ENCODE data around the gene PAMR1. TPM values are rescaled to one million over a fixed set of nuclear protein-coding genes. Genes with fewer than 3 reads are reported as not detected.
A peak's percentile ranks its signal among the peaks of the same experiment; 100 is the strongest.

PAMR1 gene
- total RNA-seq, 4 donors from 2014 or later: 4.0 to 14.5 (median 7.4) TPM

GRCh38 chr11:35494957-35495490 is 30.4 kb downstream of the PAMR1 start:
- Histone ChIP-seq H3K27ac (replicated peaks in 1 of 4) (no peak overlapping the region), H3K9me3 (no peaks in the 10 kb centered on the region), H3K4me1 (peaks cover 0 to 9% (median 8%) of the 10 kb centered on the region in 4 donors), H3K27me3 (no peaks in the 10 kb centered on the region), H3K4me3 (no peak overlapping the region), H3K36me3 (no peaks in the 10 kb centered on the region)
- DNase-seq (ENCODE audit: extremely low spot score): no peak
- 96% methylated on average over 5 of the region's 5 CpGs for WGBS
- TF ChIP-seq CTCF (IDR thresholded peaks at IDR 0.05): no peak
- no peak for TF ChIP-seq POLR2A (IDR thresholded peaks at IDR 0.05; ENCODE audit: low read depth)
- TF ChIP-seq POLR2AphosphoS5 (IDR thresholded peaks at IDR 0.05): no peak
- TF ChIP-seq EP300 (IDR thresholded peaks at IDR 0.05): no peak
- intact Hi-C loops (cut with DNase I): no loop called here

GRCh38 chr11:35491231-35491871 is 34.1 kb downstream of the PAMR1 start:
- DNase-seq (ENCODE audit: extremely low spot score): no peak
- 49% methylated on average over 4 of the region's 4 CpGs for WGBS
- intact Hi-C loops (cut with DNase I): no loop called here

GRCh38 chr11:35488117-35488516 is 37.3 kb downstream of the PAMR1 start:
- no peak overlapping the region for H3K27ac ChIP-seq (replicated peaks in 1 of 4)
- intact Hi-C loops (cut with DNase I): no loop called here
- WGBS: 64% methylated on average over 1 of the region's 1 CpG
- no peak for TF ChIP-seq POLR2AphosphoS5 (IDR thresholded peaks at IDR 0.05)
- no peak for TF ChIP-seq EP300 (IDR thresholded peaks at IDR 0.05)
- TF ChIP-seq CTCF (IDR thresholded peaks at IDR 0.05): no peak
- TF ChIP-seq POLR2A (IDR thresholded peaks at IDR 0.05; ENCODE audit: low read depth): no peak
- DNase-seq (ENCODE audit: extremely low spot score): no peak
- no peaks in the 10 kb centered on the region for H3K27me3 ChIP-seq
- no peak overlapping the region for H3K4me3 ChIP-seq
- H3K9me3 ChIP-seq: peaks cover 0 to 3% (median under 1%) of the 10 kb centered on the region in 4 donors
- H3K4me1 ChIP-seq: peaks cover 5 to 17% (median 7%) of the 10 kb centered on the region in 4 donors
- no peaks in the 10 kb centered on the region for H3K36me3 ChIP-seq

More at GRCh38 chr11:35491231-35491871, 34.1 kb downstream of the PAMR1 start:
- Histone ChIP-seq H3K9me3 (no peaks in the 10 kb centered on the region), H3K27ac (replicated peaks in 1 of 4) (no peak overlapping the region), H3K4me3 (no peak overlapping the region), H3K27me3 (no peaks in the 10 kb centered on the region), H3K4me1 (peaks cover 0 to 6% (median 2%) of the 10 kb centered on the region in 4 donors), H3K36me3 (no peaks in the 10 kb centered on the region)
- TF ChIP-seq EP300 (IDR thresholded peaks at IDR 0.05): no peak
- TF ChIP-seq POLR2A (IDR thresholded peaks at IDR 0.05; ENCODE audit: low read depth): no peak
- TF ChIP-seq CTCF (IDR thresholded peaks at IDR 0.05): no peak
- no peak for TF ChIP-seq POLR2AphosphoS5 (IDR thresholded peaks at IDR 0.05)

- peaks cover 5 to 17% (median 7%) of the 10 kb centered on the region in 4 donors for H3K4me1 ChIP-seq
- peaks cover 0 to 8% (median 2%) of the 10 kb centered on the region in 4 donors for H3K9me3 ChIP-seq
- H3K36me3 ChIP-seq: no peaks in the 10 kb centered on the region
- DNase-seq (ENCODE audit: extremely low spot score): no peak
- no peak overlapping the region for H3K27ac ChIP-seq (replicated peaks in 1 of 4)
- no peaks in the 10 kb centered on the region for H3K27me3 ChIP-seq
- WGBS: 36% methylated on average over 6 of the region's 6 CpGs
- intact Hi-C loops (cut with DNase I): no loop called here
- H3K4me3 ChIP-seq: no peak overlapping the region
- TF ChIP-seq CTCF (IDR thresholded peaks at IDR 0.05) (peak; percentile 11 to 25 (median 24)), POLR2AphosphoS5 (IDR thresholded peaks at IDR 0.05) (no peak)
Observed at GRCh38 chr11:35487532-35488078, 37.8 kb downstream of the PAMR1 start.

Data from esophagus muscularis mucosa (tissue), 4 donors.